ENCODE measurements around the gene RHOB.
A peak's percentile ranks its signal among the peaks of the same experiment; 100 is the strongest.

The RHOB gene

DNA sequence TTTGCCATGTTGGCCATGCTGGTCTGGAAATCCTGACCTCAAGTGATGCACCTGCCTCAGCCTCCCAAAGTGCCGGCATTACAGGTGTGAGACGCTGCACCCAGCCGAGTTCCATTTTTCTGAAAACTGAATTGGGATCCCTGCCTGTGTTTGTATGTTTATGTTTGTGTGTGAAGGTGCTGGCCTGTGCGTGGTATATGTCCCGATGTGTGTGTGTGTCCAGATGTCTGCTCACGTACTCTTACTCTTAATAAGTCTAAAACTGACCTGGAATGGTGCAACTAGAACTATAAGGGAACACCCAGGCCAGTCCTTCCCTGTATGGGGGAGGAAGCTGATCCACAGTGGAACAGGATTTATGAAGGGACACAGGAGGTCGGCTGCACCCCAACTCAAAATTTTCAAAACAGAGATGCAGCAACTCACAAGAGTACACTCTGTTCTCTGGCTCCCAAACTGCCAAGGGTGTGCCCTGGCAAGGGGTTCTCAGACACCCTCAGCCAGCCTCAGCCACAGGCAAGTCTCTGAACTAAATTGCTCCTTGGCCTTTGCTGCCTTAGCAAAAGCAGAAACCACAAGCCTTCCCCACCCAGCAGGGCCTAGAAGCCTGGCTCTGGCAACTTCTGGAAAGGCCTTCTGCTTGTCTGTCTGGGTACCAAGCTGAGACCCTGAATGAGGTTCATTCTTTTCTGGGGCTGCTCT lies 36.5 kb downstream of the RHOB start:
- Histone ChIP-seq H3K4me3 (no peak overlapping the region), H3K27me3 (no peaks in the 10 kb centered on the region), H3K9me3 (no peaks in the 10 kb centered on the region), H3K4me1 (peaks cover 0 to 34% (median 23%) of the 10 kb centered on the region in 4 donors), H3K27ac (peak overlapping the region; percentile 59 to 75), H3K36me3 (no peaks in the 10 kb centered on the region)
- intact Hi-C loops (cut with DNase I; ENCODE audit: low total_unique reads) = no loop called here
- peak; percentile 87 to 91 for DNase-seq
- TF ChIP-seq, protein P1, sequence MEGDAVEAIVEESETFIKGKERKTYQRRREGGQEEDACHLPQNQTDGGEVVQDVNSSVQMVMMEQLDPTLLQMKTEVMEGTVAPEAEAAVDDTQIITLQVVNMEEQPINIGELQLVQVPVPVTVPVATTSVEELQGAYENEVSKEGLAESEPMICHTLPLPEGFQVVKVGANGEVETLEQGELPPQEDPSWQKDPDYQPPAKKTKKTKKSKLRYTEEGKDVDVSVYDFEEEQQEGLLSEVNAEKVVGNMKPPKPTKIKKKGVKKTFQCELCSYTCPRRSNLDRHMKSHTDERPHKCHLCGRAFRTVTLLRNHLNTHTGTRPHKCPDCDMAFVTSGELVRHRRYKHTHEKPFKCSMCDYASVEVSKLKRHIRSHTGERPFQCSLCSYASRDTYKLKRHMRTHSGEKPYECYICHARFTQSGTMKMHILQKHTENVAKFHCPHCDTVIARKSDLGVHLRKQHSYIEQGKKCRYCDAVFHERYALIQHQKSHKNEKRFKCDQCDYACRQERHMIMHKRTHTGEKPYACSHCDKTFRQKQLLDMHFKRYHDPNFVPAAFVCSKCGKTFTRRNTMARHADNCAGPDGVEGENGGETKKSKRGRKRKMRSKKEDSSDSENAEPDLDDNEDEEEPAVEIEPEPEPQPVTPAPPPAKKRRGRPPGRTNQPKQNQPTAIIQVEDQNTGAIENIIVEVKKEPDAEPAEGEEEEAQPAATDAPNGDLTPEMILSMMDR (IDR thresholded peaks at IDR 0.05) = no peak

DNA sequence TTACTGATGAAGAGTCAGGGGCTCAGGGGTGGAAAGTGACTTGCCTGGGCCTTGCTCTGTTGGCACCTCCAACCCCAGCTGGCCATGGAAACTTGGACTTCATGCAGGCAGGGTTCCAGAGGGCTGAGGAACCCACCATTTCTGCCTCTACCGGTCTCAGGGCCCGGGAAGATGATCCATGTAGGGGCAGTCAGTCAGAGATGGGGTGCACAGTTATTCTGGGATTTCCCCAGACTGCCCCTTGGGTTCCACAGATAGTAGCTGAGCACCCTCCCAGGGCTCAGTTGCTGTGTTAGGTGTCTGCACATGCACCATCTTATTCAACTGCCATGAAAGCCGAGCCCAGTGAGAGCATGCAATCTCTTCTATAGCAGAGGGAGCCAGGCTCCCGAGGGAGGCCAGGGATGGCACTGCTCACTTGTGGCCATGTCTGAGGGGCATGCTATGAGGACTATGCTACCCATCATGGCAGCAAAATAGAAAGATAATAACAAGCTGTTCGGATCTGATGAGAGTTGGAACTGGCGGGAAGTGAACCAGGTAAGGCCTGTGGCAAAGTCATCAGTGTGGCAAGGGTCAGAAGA lies 37.3 kb downstream of the RHOB start:
- H3K27ac ChIP-seq = peak overlapping the region; percentile 59 to 75
- no peaks in the 10 kb centered on the region for H3K9me3 ChIP-seq
- H3K36me3 ChIP-seq = no peaks in the 10 kb centered on the region
- TF ChIP-seq, protein P1 (IDR thresholded peaks at IDR 0.05) = no peak
- H3K27me3 ChIP-seq = no peaks in the 10 kb centered on the region
- DNase-seq = no peak
- H3K4me3 ChIP-seq = no peak overlapping the region
- H3K4me1 ChIP-seq = peaks cover 0 to 36% (median 26%) of the 10 kb centered on the region in 4 donors
- intact Hi-C loops (cut with DNase I; ENCODE audit: low total_unique reads) = no loop called here

DNA sequence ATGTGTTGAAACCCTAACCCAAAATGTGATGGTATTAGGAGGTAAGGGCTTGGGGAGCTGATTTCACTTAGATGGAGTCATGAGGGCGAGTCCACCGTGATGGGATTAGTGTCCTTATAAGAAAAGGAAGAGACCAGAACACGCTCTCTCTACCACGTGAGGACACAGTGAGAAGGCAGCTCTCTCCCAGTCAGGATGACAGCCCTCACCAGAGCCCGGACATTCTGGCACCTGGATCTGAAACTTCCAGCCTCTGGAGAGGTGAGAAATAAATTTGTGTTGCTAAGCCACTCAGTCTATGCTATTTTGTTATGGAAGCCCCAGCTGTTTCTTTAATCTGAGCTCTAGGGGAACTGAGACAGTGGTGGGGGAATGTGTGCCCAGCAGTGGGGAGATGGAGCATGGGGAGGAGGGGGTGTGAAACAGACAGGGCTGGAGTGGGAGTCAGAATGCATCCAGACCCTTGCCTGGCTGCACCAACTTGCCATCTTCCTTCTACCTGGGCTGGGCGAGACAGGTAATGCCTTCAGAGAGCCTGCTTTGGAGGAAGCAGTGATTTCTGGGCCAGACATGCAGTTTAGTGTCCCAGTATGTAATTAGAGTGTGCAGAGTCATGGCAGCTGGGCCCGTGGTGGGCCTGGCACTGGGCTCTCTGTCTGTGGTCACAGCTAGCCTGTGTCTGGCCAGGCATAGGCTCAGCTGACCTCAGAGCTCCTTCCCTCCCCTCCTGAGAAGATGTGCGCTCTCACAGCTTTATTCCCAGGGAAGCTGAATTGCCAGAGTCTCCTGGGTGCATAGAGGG lies 38.1 kb downstream of the RHOB start:
- H3K9me3 ChIP-seq = no peaks in the 10 kb centered on the region
- no peaks in the 10 kb centered on the region for H3K27me3 ChIP-seq
- H3K4me3 ChIP-seq = no peak overlapping the region
- DNase-seq = peak in 1 of 2 donors; percentile 44
- peaks cover 0 to 36% (median 26%) of the 10 kb centered on the region in 4 donors for H3K4me1 ChIP-seq
- no peaks in the 10 kb centered on the region for H3K36me3 ChIP-seq
- intact Hi-C loops (cut with DNase I; ENCODE audit: low total_unique reads) = no loop called here
- TF ChIP-seq, protein P1 (IDR thresholded peaks at IDR 0.05) = no peak
- H3K27ac ChIP-seq = peak overlapping the region; percentile 59 to 75

DNA sequence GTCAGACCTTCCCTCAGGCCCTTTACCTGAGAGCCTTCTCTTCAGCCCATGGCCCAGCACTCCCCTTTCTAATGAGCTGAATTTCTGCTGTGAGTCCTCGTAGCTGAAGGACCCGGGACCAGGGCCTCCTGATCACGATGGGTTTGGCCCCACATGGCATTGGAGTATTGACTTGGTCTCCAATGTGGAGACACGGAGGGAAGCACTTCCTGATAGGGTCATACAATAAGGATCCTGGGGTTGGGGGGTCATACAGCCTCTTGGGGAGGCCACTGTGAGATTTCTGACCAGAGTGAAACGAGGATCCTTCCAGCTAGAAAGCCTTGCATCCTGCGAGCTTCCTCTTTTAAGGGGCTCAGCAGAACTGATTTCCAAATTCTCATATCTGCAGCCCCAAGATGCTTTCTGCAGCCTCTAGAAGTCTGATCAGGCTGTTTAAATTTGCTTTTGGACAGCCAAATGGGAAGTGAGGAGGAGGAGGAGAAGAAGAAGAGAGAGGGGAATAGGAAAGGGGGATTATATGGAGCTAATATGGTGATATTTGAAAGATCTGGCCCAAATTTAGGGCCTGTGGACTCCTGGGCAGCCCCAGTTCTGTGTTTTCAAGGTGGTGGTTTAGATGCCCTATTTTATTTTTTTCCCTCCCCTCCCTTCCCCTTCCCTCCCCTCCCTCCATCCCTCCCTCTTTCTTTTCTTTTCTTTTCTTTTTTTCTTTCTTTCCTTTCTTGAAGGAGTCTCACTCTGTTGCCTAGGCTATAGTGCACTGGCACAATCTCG lies 38.9 kb downstream of the RHOB start:
- TF ChIP-seq, protein P1 (IDR thresholded peaks at IDR 0.05) = no peak
- H3K9me3 ChIP-seq = no peaks in the 10 kb centered on the region
- intact Hi-C loops (cut with DNase I; ENCODE audit: low total_unique reads) = no loop called here
- peaks cover 0 to 36% (median 26%) of the 10 kb centered on the region in 4 donors for H3K4me1 ChIP-seq
- no peaks in the 10 kb centered on the region for H3K36me3 ChIP-seq
- no peak overlapping the region for H3K4me3 ChIP-seq
- DNase-seq = peak; percentile 18 to 59
- peak overlapping the region in 1 of 2 donors; percentile 59 for H3K27ac ChIP-seq
- no peaks in the 10 kb centered on the region for H3K27me3 ChIP-seq

DNA sequence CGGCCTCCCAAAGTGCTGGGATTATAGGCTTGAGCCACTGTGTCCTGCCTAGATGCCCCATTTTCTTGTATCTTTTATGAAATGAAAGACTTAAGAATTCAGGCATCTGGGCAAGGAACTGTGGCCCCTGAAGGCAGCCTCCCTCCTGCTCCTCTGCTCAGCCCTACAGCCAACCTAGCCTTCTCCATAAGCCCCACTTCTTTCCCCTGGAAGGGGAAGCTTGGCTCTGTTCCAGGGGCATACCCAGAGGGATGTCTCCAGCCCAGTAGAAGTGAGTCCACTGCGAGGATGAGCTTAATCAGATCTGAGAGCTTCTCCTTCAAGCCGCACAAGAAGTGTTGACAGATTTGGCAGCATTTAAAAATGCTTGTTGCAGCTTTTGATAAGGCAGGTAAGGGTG lies 39.7 kb downstream of the RHOB start:
- Histone ChIP-seq H3K27me3 (no peaks in the 10 kb centered on the region), H3K4me1 (peaks cover 0 to 36% (median 24%) of the 10 kb centered on the region in 4 donors), H3K36me3 (no peaks in the 10 kb centered on the region), H3K27ac (no peak overlapping the region), H3K4me3 (no peak overlapping the region), H3K9me3 (no peaks in the 10 kb centered on the region)
- intact Hi-C loops (cut with DNase I; ENCODE audit: low total_unique reads) = no loop called here
- TF ChIP-seq, protein P1 (IDR thresholded peaks at IDR 0.05) = no peak
- DNase-seq = peak in 1 of 2 donors; percentile 56
